ENCODE data around the gene PDCD4. TPM values are rescaled to one million over a fixed set of nuclear protein-coding genes. Genes with fewer than 3 reads are reported as not detected.

Gene PDCD4
- total and polyA plus RNA-seq, 2 of the 13 experiments (the other 11 are each of a cell fraction or from before 2014, with no cell fraction given) = 22.8 to 56.2 TPM

GRCh38 chr10:110872145-110872983, 636 bp downstream of the PDCD4 start (continued):
- no peak for TF ChIP-seq ZNF3 (CRISPR knock-in tag; IDR thresholded peaks at IDR 0.05)
- peak; percentile 62; the same call in 1 of the 2 replicates for TF ChIP-seq KLF12 (CRISPR knock-in tag; IDR thresholded peaks at IDR 0.05; ENCODE audit: borderline replicate concordance)
- TF ChIP-seq ZFY (CRISPR knock-in tag; IDR thresholded peaks at IDR 0.05) = peak; percentile 82
- no peak; the same call in 1 of the 2 replicates for TF ChIP-seq ZNF281 (CRISPR knock-in tag; IDR thresholded peaks at IDR 0.05; ENCODE audit: borderline replicate concordance)
- 0 out of 2 replicates have a peak, but pooled peaks have one; percentile 70 for TF ChIP-seq ZNF33B (CRISPR knock-in tag; IDR thresholded peaks at IDR 0.05)
- no peak for TF ChIP-seq JDP2 (CRISPR knock-in tag; IDR thresholded peaks at IDR 0.05; ENCODE audit: borderline replicate concordance)
- no peak for TF ChIP-seq ZNF317 (CRISPR knock-in tag; IDR thresholded peaks at IDR 0.05)
- TF ChIP-seq ARID4A (CRISPR knock-in tag; IDR thresholded peaks at IDR 0.05; ENCODE audit: borderline replicate concordance) = 0 out of 2 replicates have a peak, but pooled peaks have one; percentile 12
- TF ChIP-seq ZKSCAN1 (IDR thresholded peaks at IDR 0.05; ENCODE audit: low read length) = no peak
- peak; percentile 21; the same call in 1 of the 2 replicates for TF ChIP-seq ELF3 (CRISPR knock-in tag; IDR thresholded peaks at IDR 0.05)
- no peak for TF ChIP-seq ETV6 (CRISPR knock-in tag; conservative IDR thresholded peaks at IDR 0.05)
- peak; percentile 37 for TF ChIP-seq GABPA (IDR thresholded peaks at IDR 0.05; ENCODE audit: low read depth, low read length)
- TF ChIP-seq GABPA (CRISPR knock-in tag; IDR thresholded peaks at IDR 0.05; ENCODE audit: low read depth) = peak; percentile 38; the same call in 1 of the 2 replicates
- TF ChIP-seq ZNF501 (CRISPR knock-in tag; IDR thresholded peaks at IDR 0.05) = no peak
- TF ChIP-seq ZNF839 (CRISPR knock-in tag; IDR thresholded peaks at IDR 0.05; ENCODE audit: borderline replicate concordance) = no peak
- peak; percentile 82 for TF ChIP-seq ZNF883 (CRISPR knock-in tag; IDR thresholded peaks at IDR 0.05; ENCODE audit: not compliant biosample characterization)
- TF ChIP-seq ZNF382 (CRISPR knock-in tag; IDR thresholded peaks at IDR 0.05; ENCODE audit: borderline replicate concordance) = no peak
